Measurements from ENCODE around the gene MROH7. TPM values are rescaled to one million over a fixed set of nuclear protein-coding genes. Genes with fewer than 3 reads are reported as not detected.

Gene MROH7
- total and polyA plus RNA-seq, 3 experiments from 2014 or later, result not detected

DNA sequence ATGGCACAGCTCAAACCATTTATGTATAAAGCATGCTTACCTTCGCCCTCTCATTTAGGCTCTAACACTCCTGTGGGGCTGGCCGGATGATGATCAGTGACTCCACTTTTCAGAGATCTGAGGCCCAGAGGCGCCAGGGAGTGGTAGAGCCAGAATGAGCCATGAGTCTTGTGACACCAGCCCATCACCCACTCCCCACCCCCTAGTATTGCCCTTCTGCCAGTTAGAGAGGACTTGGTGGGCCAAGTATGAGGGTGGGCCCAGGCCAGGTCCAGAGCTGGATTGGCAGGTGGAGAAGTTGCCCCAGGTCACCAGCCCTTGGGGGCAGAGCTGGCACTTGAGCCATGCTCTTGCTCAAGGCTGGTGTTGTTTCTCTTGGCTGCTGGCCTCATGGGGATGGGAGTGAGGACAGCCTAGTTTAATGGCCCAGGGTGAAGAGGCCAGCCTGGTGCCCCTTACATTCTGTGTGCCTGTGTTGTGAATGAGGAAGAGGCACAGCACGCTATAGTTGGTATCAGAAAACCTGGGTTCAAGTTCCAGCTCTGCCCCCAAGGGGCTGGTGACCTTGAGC, 43.8 kb downstream of the MROH7 start:
- H3K36me3 Mint-ChIP-seq, result no peaks in the 10 kb centered on the region
- peak overlapping the region in 1 of 8 donors; percentile 14 for H3K27ac Mint-ChIP-seq
- Histone ChIP-seq H3K27ac (ENCODE audit: low read depth, low read length) (no peak overlapping the region), H3K27me3 (ENCODE audit: insufficient read depth, low read length, poor library complexity, severe bottlenecking) (no peaks in the 10 kb centered on the region), H3K9me3 (ENCODE audit: low read length) (no peaks in the 10 kb centered on the region), H3K4me3 (ENCODE audit: low read length) (no peak overlapping the region), H3K36me3 (ENCODE audit: insufficient read depth, low read length) (no peaks in the 10 kb centered on the region), H3K4me1 (ENCODE audit: insufficient read depth, low read length) (no peaks in the 10 kb centered on the region)
- H3K4me3 Mint-ChIP-seq, result no peak overlapping the region
- no peak for DNase-seq
- ChIA-PET POLR2A (interaction anchor here (0.6 kb wide), 1 partner anchor 187 kb away, joined by 3 read pairs; no protein-coding TSS in a partner anchor), CTCF (interaction anchor here (1.2 kb wide), 1 partner anchor 19 kb away, joined by 3 read pairs; no protein-coding TSS in a partner anchor)
- peaks cover 0 to 5% of the 10 kb centered on the region in 2 donors for H3K27me3 Mint-ChIP-seq
- no peaks in the 10 kb centered on the region for H3K4me1 Mint-ChIP-seq
- peaks cover 0 to 2% (median 0%) of the 10 kb centered on the region in 5 donors for H3K9me3 Mint-ChIP-seq

DNA sequence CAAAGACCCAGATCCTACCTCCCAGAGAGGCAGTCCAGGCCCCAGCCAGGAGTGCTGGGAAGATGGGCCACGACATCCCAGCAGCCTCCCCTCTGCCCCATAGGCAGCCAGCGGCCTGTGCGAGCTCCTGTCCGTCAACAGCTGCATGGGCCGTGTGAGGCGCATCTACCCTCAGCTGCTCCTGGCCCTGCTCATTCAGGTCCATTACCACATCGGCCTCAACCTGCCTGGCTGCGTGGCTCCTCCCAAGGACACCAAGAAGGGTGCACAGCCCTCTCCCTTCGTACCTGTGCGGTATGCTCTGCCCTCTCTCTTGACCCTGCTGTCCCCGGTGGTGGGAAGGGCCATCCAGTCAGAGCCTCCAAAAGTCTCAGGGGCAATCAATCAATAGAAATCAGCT, 44.6 kb downstream of the MROH7 start:
- Histone ChIP-seq H3K27me3 (ENCODE audit: insufficient read depth, low read length, poor library complexity, severe bottlenecking) (no peaks in the 10 kb centered on the region), H3K36me3 (ENCODE audit: insufficient read depth, low read length) (no peaks in the 10 kb centered on the region), H3K4me3 (ENCODE audit: low read length) (no peak overlapping the region), H3K4me1 (ENCODE audit: insufficient read depth, low read length) (no peaks in the 10 kb centered on the region), H3K27ac (ENCODE audit: low read depth, low read length) (no peak overlapping the region), H3K9me3 (ENCODE audit: low read length) (no peaks in the 10 kb centered on the region)
- CTCF ChIA-PET, result no interaction called here
- H3K36me3 Mint-ChIP-seq, result no peaks in the 10 kb centered on the region
- peaks cover 1 to 10% of the 10 kb centered on the region in 2 donors for H3K27me3 Mint-ChIP-seq
- peaks cover 0 to 2% (median 0%) of the 10 kb centered on the region in 5 donors for H3K9me3 Mint-ChIP-seq
- H3K27ac Mint-ChIP-seq, result no peak overlapping the region
- DNase-seq, result no peak
- POLR2A ChIA-PET, result no interaction called here
- H3K4me1 Mint-ChIP-seq, result no peaks in the 10 kb centered on the region
- H3K4me3 Mint-ChIP-seq, result no peak overlapping the region

- Histone ChIP-seq H3K4me3 (ENCODE audit: low read length) (no peak overlapping the region), H3K27ac (ENCODE audit: low read depth, low read length) (no peak overlapping the region), H3K9me3 (ENCODE audit: low read length) (no peaks in the 10 kb centered on the region), H3K27me3 (ENCODE audit: insufficient read depth, low read length, poor library complexity, severe bottlenecking) (peaks cover 4% of the 10 kb centered on the region), H3K36me3 (ENCODE audit: insufficient read depth, low read length) (no peaks in the 10 kb centered on the region), H3K4me1 (ENCODE audit: insufficient read depth, low read length) (no peaks in the 10 kb centered on the region)
- ChIA-PET CTCF (no interaction called here), POLR2A (no interaction called here)
- H3K4me1 Mint-ChIP-seq, result no peaks in the 10 kb centered on the region
- no peaks in the 10 kb centered on the region for H3K36me3 Mint-ChIP-seq
- H3K4me3 Mint-ChIP-seq, result no peak overlapping the region
- H3K9me3 Mint-ChIP-seq, result no peaks in the 10 kb centered on the region
- H3K27me3 Mint-ChIP-seq, result peaks cover 12 to 39% of the 10 kb centered on the region in 2 donors
- no peak for DNase-seq
- no peak overlapping the region for H3K27ac Mint-ChIP-seq
Measured at GRCh38 chr1:54694771-54695170, 53.2 kb downstream of the MROH7 start.

GRCh38 chr1:54695221-54695620, 53.6 kb downstream of the MROH7 start:
- Mint-ChIP-seq H3K4me1 (no peaks in the 10 kb centered on the region), H3K4me3 (no peak overlapping the region), H3K27ac (no peak overlapping the region), H3K27me3 (peaks cover 12 to 42% of the 10 kb centered on the region in 2 donors), H3K9me3 (no peaks in the 10 kb centered on the region), H3K36me3 (no peaks in the 10 kb centered on the region)
- H3K9me3 ChIP-seq (ENCODE audit: low read length), result no peaks in the 10 kb centered on the region
- H3K4me3 ChIP-seq (ENCODE audit: low read length), result no peak overlapping the region
- no peaks in the 10 kb centered on the region for H3K4me1 ChIP-seq (ENCODE audit: insufficient read depth, low read length)
- H3K36me3 ChIP-seq (ENCODE audit: insufficient read depth, low read length), result no peaks in the 10 kb centered on the region
- ChIA-PET POLR2A (no interaction called here), CTCF (no interaction called here)
- no peak overlapping the region for H3K27ac ChIP-seq (ENCODE audit: low read depth, low read length)
- no peak for DNase-seq
- H3K27me3 ChIP-seq (ENCODE audit: insufficient read depth, low read length, poor library complexity, severe bottlenecking), result peaks cover 4% of the 10 kb centered on the region

DNA sequence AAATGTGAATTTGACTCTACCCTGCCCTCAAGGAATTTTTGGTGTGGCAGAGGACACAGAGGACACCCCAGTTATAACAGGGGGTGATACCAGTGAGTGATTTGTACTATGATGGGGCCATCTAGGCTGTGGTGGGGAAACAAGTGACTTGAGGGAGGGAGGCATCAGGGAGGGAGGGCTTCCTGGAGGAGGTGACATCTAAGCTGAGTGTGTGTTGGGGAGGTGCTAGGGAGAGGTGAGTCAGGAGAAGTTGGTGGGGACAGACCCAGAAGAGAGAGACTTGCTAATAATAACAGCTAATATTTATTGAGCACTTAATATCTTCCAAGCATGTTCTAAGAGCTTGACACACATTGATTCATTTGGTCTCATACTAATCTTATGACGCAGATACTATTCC, 54.2 kb downstream of the MROH7 start:
- Histone ChIP-seq H3K9me3 (ENCODE audit: low read length) (no peaks in the 10 kb centered on the region), H3K27me3 (ENCODE audit: insufficient read depth, low read length, poor library complexity, severe bottlenecking) (peaks cover 4% of the 10 kb centered on the region), H3K4me1 (ENCODE audit: insufficient read depth, low read length) (no peaks in the 10 kb centered on the region), H3K36me3 (ENCODE audit: insufficient read depth, low read length) (no peaks in the 10 kb centered on the region), H3K4me3 (ENCODE audit: low read length) (no peak overlapping the region), H3K27ac (ENCODE audit: low read depth, low read length) (no peak overlapping the region)
- H3K27me3 Mint-ChIP-seq, result peaks cover 11 to 46% of the 10 kb centered on the region in 2 donors
- ChIA-PET POLR2A (no interaction called here), CTCF (no interaction called here)
- no peaks in the 10 kb centered on the region for H3K36me3 Mint-ChIP-seq
- H3K4me3 Mint-ChIP-seq, result no peak overlapping the region
- H3K9me3 Mint-ChIP-seq, result no peaks in the 10 kb centered on the region
- no peaks in the 10 kb centered on the region for H3K4me1 Mint-ChIP-seq
- peak overlapping the region in 1 of 8 donors; percentile 17 for H3K27ac Mint-ChIP-seq
- DNase-seq, result no peak

DNA sequence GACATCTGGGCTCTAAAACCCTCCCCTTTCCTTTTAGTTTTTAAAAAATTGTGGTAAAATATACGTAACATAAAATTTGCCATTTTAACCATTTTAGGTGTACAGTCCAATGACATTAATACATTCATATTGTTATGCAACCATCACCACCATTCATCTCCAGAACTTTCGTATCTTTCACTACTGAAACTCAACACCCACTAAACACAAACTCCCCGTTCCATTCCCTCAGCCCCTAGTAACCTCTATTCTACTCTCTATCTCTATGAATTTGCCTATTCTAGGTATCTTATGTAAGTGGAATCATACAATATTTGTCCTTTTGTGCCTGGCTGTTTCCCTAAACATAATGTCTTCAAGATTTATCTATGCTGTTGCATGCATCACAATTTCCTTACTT, 54.7 kb downstream of the MROH7 start:
- ChIA-PET CTCF (no interaction called here), POLR2A (no interaction called here)
- H3K36me3 Mint-ChIP-seq, result no peaks in the 10 kb centered on the region
- Histone ChIP-seq H3K4me3 (ENCODE audit: low read length) (no peak overlapping the region), H3K4me1 (ENCODE audit: insufficient read depth, low read length) (no peaks in the 10 kb centered on the region), H3K27me3 (ENCODE audit: insufficient read depth, low read length, poor library complexity, severe bottlenecking) (peaks cover 4% of the 10 kb centered on the region), H3K36me3 (ENCODE audit: insufficient read depth, low read length) (no peaks in the 10 kb centered on the region), H3K27ac (ENCODE audit: low read depth, low read length) (no peak overlapping the region), H3K9me3 (ENCODE audit: low read length) (no peaks in the 10 kb centered on the region)
- peaks cover 11 to 42% of the 10 kb centered on the region in 2 donors for H3K27me3 Mint-ChIP-seq
- no peak for DNase-seq
- no peaks in the 10 kb centered on the region for H3K9me3 Mint-ChIP-seq
- no peak overlapping the region for H3K27ac Mint-ChIP-seq
- no peak overlapping the region for H3K4me3 Mint-ChIP-seq
- H3K4me1 Mint-ChIP-seq, result no peaks in the 10 kb centered on the region

DNA sequence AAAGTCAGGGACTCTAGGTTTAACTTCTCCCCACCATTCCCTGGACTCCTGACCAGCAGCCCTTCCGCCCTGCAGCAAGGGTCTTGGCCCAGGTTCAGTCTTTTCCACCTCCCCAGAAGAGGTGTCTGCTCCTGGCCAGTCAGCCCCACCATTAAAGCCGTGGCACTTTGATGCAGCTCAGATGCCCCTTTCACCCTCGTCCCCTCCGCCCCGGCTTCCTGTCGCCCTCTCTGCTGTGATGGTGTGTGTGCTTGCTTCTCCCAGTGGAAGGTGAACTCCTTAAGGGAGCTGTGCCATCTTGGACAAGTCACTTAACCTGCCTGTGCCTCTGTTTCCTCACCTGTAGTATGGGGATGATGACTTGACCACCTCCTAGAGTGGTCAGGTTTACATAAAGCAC, 56.3 kb downstream of the MROH7 start:
- Histone ChIP-seq H3K36me3 (ENCODE audit: insufficient read depth, low read length) (no peaks in the 10 kb centered on the region), H3K27ac (ENCODE audit: low read depth, low read length) (no peak overlapping the region), H3K9me3 (ENCODE audit: low read length) (no peaks in the 10 kb centered on the region), H3K4me1 (ENCODE audit: insufficient read depth, low read length) (no peaks in the 10 kb centered on the region), H3K27me3 (ENCODE audit: insufficient read depth, low read length, poor library complexity, severe bottlenecking) (peaks cover 4% of the 10 kb centered on the region), H3K4me3 (ENCODE audit: low read length) (no peak overlapping the region)
- no peaks in the 10 kb centered on the region for H3K4me1 Mint-ChIP-seq
- H3K36me3 Mint-ChIP-seq, result no peaks in the 10 kb centered on the region
- no peaks in the 10 kb centered on the region for H3K9me3 Mint-ChIP-seq
- H3K27me3 Mint-ChIP-seq, result peaks cover 8 to 48% of the 10 kb centered on the region in 2 donors
- ChIA-PET POLR2A (no interaction called here), CTCF (no interaction called here)
- DNase-seq, result no peak
- no peak overlapping the region for H3K4me3 Mint-ChIP-seq
- H3K27ac Mint-ChIP-seq, result no peak overlapping the region

GRCh38 chr1:54698346-54698745, 56.8 kb downstream of the MROH7 start:
- H3K27ac Mint-ChIP-seq, result no peak overlapping the region
- H3K27me3 Mint-ChIP-seq, result peaks cover 8 to 52% of the 10 kb centered on the region in 2 donors
- Histone ChIP-seq H3K9me3 (ENCODE audit: low read length) (no peaks in the 10 kb centered on the region), H3K36me3 (ENCODE audit: insufficient read depth, low read length) (no peaks in the 10 kb centered on the region), H3K4me3 (ENCODE audit: low read length) (no peak overlapping the region), H3K27me3 (ENCODE audit: insufficient read depth, low read length, poor library complexity, severe bottlenecking) (peaks cover 4% of the 10 kb centered on the region), H3K4me1 (ENCODE audit: insufficient read depth, low read length) (no peaks in the 10 kb centered on the region), H3K27ac (ENCODE audit: low read depth, low read length) (no peak overlapping the region)
- DNase-seq, result no peak
- no peaks in the 10 kb centered on the region for H3K4me1 Mint-ChIP-seq
- H3K36me3 Mint-ChIP-seq, result no peaks in the 10 kb centered on the region
- ChIA-PET CTCF (no interaction called here), POLR2A (no interaction called here)
- no peaks in the 10 kb centered on the region for H3K9me3 Mint-ChIP-seq
- H3K4me3 Mint-ChIP-seq, result no peak overlapping the region
